ENCODE results near the gene TPRG1L.
A peak's percentile ranks its signal among the peaks of the same experiment; 100 is the strongest.

Gene TPRG1L

GRCh38 chr1:3649342-3650247 lies 24.8 kb downstream of the TPRG1L start, which contains the start of gene WRAP73:
WRAP73 (minus strand) TSS chr1:3650103; CDS start chr1:3649999, 104 bp downstream.
- peak; percentile 91 for DNase-seq

- DNase-seq: no peak
These were observed 25.6 kb downstream of the TPRG1L start for GRCh38 chr1:3650248-3651025.

- DNase-seq: no peak
These were observed 26.5 kb downstream of the TPRG1L start for GRCh38 chr1:3651026-3651929.

GRCh38 chr1:3651930-3652547 lies 27.2 kb downstream of the TPRG1L start, which contains the start of gene TP73:
TP73 (plus strand) TSS chr1:3652516; CDS start chr1:3682366, 29,850 bp downstream.
- peak; percentile 56 for DNase-seq

- peak; percentile 69 for DNase-seq
These were observed 27.9 kb downstream of the TPRG1L start for GRCh38 chr1:3652548-3653285.

GRCh38 chr1:3653286-3653618 lies 28.4 kb downstream of the TPRG1L start:
- DNase-seq: no peak

- DNase-seq: no peak
These were observed 29.9 kb downstream of the TPRG1L start for GRCh38 chr1:3654549-3655281.

GRCh38 chr1:3656450-3657095 lies 31.8 kb downstream of the TPRG1L start:
- DNase-seq: no peak

GRCh38 chr1:3657096-3657475 lies 32.3 kb downstream of the TPRG1L start:
- DNase-seq: no peak

GRCh38 chr1:3657578-3658230 lies 32.9 kb downstream of the TPRG1L start:
- no peak for DNase-seq

- no peak for DNase-seq
These were observed 33.4 kb downstream of the TPRG1L start for GRCh38 chr1:3658231-3658615.

- DNase-seq: no peak
These were observed 34.3 kb downstream of the TPRG1L start for GRCh38 chr1:3659093-3659492.

- no peak for DNase-seq
These were observed 35.9 kb downstream of the TPRG1L start for GRCh38 chr1:3660704-3661103.

GRCh38 chr1:3661631-3662030 lies 36.8 kb downstream of the TPRG1L start:
- DNase-seq: no peak

GRCh38 chr1:3662080-3662671 lies 37.4 kb downstream of the TPRG1L start:
- DNase-seq: no peak

GRCh38 chr1:3663999-3664699 lies 39.3 kb downstream of the TPRG1L start:
- no peak for DNase-seq

- no peak for DNase-seq
These were observed 40.0 kb downstream of the TPRG1L start for GRCh38 chr1:3664700-3665375.

GRCh38 chr1:3668148-3668547 lies 43.3 kb downstream of the TPRG1L start:
- no peak for DNase-seq
